ENCODE measurements around the gene TSEN34.

Gene TSEN34

DNA sequence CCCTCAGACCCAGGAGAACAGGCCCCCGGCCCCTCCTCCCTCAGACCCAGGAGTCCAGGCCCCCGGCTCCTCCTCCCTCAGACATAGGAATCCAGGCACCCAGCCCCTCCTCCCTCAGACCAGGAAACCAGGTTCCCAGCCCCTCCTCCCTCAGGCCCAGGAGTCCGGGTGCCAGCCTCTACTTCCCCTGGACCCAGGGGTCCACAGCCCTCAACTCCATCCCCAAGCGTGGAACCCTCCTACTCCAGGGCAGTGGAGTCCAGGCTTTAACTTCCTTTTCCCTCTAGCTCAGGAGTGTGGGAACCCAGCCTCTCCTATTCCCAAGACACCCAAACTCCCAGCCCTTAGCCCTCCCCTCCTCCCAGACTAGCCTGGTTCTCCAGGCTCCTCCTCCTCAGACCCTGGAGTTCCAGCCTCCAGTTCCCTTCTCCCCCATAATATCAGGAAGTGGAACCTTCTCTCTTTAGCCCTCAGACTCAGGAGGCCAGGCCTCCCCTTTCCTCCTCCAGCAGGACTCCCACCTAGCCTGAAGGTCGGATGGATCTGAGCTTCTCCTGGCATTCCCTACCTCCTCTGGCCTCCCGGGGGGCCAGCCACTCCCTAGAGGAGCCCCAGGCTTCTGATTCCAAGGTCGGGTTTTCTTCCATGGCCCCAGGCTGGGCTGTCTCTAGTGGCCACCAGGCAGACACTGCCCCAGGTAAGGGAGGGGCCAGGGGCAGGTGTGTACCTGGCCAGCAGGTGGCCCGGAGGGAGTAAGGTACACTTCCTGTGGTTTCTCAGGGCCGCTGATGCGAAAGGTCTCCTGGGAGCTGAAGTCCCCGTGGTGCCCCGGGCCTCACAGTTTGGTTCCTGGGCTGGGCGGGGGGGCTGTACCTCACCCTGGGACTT lies 18.4 kb upstream of the TSEN34 start, which contains the start of gene TMC4:
TSS of gene TMC4 (minus strand) at position 690 of the 888 bp plus-strand sequence. CDS start at position 647, 43 bp downstream.
- Histone ChIP-seq H3K27me3 (ENCODE audit: insufficient read depth, low read depth, severe bottlenecking) (no peaks in the 10 kb centered on the region), H3K9me3 (ENCODE audit: severe bottlenecking) (no peaks in the 10 kb centered on the region), H3K4me3 (ENCODE audit: low read depth, low read length) (no peak within 1 kb of the TSS), H3K27ac (no peak within 1 kb of the TSS), H3K36me3 (peaks cover 7% of the 10 kb centered on the region)
- DNase-seq = peak; percentile 40
- TF ChIP-seq, protein P1, sequence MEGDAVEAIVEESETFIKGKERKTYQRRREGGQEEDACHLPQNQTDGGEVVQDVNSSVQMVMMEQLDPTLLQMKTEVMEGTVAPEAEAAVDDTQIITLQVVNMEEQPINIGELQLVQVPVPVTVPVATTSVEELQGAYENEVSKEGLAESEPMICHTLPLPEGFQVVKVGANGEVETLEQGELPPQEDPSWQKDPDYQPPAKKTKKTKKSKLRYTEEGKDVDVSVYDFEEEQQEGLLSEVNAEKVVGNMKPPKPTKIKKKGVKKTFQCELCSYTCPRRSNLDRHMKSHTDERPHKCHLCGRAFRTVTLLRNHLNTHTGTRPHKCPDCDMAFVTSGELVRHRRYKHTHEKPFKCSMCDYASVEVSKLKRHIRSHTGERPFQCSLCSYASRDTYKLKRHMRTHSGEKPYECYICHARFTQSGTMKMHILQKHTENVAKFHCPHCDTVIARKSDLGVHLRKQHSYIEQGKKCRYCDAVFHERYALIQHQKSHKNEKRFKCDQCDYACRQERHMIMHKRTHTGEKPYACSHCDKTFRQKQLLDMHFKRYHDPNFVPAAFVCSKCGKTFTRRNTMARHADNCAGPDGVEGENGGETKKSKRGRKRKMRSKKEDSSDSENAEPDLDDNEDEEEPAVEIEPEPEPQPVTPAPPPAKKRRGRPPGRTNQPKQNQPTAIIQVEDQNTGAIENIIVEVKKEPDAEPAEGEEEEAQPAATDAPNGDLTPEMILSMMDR (IDR thresholded peaks at IDR 0.05; ENCODE audit: low read depth, low read length) = no peak

DNA sequence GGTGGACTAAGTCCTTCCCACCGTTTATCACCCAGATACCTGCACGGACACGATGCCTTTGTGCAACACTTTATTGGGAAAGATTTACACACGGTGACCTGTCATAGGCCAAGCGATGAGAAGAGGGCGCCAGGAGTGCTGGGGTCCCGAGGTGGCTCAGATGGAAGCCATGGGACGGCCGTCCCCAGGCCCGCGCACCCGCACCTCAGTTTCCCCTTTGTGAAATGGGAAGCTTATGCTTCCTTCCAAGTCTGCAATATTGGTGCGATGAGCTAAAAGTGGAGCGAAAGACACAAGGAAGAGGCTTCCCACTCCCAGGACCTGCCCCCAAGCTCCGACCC lies 17.8 kb upstream of the TSEN34 start:
- Histone ChIP-seq H3K4me3 (ENCODE audit: low read depth, low read length) (no peak overlapping the region), H3K27ac (no peak overlapping the region), H3K27me3 (ENCODE audit: insufficient read depth, low read depth, severe bottlenecking) (no peaks in the 10 kb centered on the region), H3K9me3 (ENCODE audit: severe bottlenecking) (no peaks in the 10 kb centered on the region), H3K36me3 (peaks cover 11% of the 10 kb centered on the region)
- no peak for DNase-seq
- TF ChIP-seq, protein P1 (IDR thresholded peaks at IDR 0.05; ENCODE audit: low read depth, low read length) = no peak

DNA sequence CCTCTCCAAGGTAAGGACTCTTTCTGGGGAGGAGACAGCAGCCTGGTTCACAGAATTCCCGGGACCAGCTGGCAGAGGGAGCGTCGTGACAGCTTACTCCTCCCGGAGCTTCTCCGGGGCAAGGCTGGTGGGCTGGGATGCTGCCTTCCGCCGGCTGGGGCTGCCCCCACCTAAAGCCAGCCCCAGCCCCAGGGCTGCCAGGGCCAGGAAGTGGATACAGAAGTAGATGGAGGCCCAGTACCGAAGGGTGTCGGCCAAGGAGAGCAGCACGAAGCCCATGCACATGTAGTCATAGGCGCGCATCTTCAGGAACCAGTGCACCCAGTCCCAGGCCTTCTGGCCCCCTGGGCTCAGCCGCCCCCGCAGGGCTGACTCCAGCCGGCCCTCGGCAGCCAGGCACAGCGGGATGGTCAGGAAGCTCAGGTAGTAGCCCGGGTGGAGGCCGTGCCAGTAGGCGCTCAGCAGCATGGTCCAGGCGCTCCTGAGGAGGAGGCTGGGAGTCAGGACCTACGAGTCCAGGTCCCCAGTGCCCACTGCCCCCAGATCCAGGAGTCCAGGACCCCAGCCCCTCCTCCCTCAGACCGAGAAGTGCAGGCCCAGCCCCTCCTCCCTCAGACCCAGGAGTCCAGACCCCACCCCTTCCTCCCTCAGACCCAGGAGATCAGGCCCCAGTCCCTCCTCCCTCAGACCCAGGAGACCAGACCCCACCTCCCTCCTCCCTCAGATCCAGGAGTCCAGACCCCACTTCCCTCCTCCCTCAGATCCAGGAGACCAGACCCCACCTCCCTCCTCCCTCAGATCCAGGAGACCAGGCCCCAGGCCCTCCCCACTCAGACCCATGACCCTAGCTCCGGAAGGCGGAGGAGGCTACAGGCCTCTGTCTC lies 16.9 kb upstream of the TSEN34 start:
- Histone ChIP-seq H3K27ac (no peak overlapping the region), H3K36me3 (peaks cover 20% of the 10 kb centered on the region), H3K4me3 (ENCODE audit: low read depth, low read length) (no peak overlapping the region), H3K9me3 (ENCODE audit: severe bottlenecking) (no peaks in the 10 kb centered on the region), H3K27me3 (ENCODE audit: insufficient read depth, low read depth, severe bottlenecking) (no peaks in the 10 kb centered on the region)
- TF ChIP-seq, protein P1 (IDR thresholded peaks at IDR 0.05; ENCODE audit: low read depth, low read length) = no peak
- no peak for DNase-seq

DNA sequence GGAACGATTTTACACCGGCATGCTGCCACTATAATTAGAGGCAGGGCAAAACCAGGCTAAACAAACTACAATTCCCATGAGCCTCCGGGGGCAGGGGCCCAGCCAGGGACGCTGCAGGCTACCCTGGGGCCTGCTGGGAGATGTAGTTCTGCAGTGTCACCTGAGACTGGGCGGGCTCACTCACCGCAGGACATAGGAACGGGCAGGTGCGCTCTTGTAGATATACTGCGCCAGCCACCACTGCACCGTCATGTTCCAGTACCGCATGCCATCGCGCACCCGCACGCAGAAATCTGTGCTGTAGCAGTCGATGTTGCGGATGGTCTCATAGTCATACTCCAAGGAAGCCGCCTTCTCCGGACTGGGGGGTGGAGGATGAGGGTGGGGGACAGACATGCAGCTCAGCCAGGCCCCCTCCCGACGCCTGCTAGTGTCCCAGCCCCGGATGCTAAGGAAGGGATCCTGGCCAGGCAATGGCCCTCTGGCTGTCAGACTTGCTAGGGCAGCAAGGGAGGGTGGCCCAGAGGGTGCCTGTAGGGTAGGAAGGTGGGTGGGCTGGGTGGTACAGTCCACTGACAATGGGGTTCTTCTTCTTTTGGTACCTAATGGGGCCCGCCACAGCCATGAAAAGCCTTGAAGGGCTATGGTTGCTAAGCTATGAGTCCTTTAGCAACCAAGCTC lies 12.4 kb upstream of the TSEN34 start:
- Histone ChIP-seq H3K9me3 (ENCODE audit: severe bottlenecking) (no peaks in the 10 kb centered on the region), H3K4me3 (ENCODE audit: low read depth, low read length) (no peak overlapping the region), H3K36me3 (peaks cover 34% of the 10 kb centered on the region), H3K27ac (no peak overlapping the region), H3K27me3 (ENCODE audit: insufficient read depth, low read depth, severe bottlenecking) (no peaks in the 10 kb centered on the region)
- no peak for DNase-seq
- TF ChIP-seq, protein P1 (IDR thresholded peaks at IDR 0.05; ENCODE audit: low read depth, low read length) = no peak

DNA sequence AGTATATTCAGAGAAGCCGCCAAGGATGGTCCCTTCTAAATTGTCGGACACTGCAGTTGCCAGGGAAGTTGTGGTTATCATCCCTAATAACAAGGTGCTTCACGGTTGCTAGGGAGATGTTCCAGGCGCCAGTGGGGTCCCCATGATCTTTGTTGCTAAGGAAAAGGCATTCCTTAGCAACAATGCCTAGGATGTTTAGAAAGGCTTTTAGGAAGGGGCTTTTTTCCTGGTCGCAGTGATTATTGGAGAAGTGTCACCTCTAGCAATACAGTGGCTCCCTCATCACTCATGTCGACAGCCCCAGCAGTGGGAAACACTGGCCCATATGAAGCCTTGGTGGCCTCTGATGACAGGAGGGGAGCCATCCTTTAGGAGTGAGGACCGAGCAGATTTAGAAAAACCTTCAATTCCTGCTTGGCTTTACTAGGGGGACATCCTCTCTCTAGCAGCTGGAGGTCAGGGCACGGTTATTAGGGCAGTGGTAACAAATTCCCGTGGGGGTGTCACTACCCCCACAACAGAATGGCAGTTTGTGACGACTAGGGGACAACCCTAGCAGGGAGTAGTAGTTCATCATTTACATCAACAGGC lies 11.8 kb upstream of the TSEN34 start:
- peaks cover 34% of the 10 kb centered on the region for H3K36me3 ChIP-seq
- no peaks in the 10 kb centered on the region for H3K9me3 ChIP-seq (ENCODE audit: severe bottlenecking)
- TF ChIP-seq, protein P1 (IDR thresholded peaks at IDR 0.05; ENCODE audit: low read depth, low read length) = no peak
- no peak for DNase-seq
- no peaks in the 10 kb centered on the region for H3K27me3 ChIP-seq (ENCODE audit: insufficient read depth, low read depth, severe bottlenecking)
- H3K4me3 ChIP-seq (ENCODE audit: low read depth, low read length) = no peak overlapping the region
- no peak overlapping the region for H3K27ac ChIP-seq

Data from WERI-Rb-1 (cell line).